Prostate gland (tissue), 2 donors: ENCODE measurements around the gene GABRG3. TPM values are rescaled to one million over a fixed set of nuclear protein-coding genes. Genes with fewer than 3 reads are reported as not detected.

Source experiments
- DNase-seq: peaks from one replicate; pipeline ENCODE4 v3.0.0-alpha.2; 2019; ENCODE audit warnings: low spot score
- H3K27ac ChIP-seq, 2 donors: fragments of 200-600 bp; sonication (generic); 2 replicates each; pipeline ENCODE4 v1.5.1; 2017 to 2019
- H3K27me3 ChIP-seq: fragments of 200-600 bp; sonication (generic); replicated peaks from 2 replicates; pipeline ENCODE4 v1.5.1; 2019; ENCODE audit not compliant: insufficient read depth
- H3K36me3 ChIP-seq, 2 donors: fragments of 200-600 bp; sonication (generic); 1 replicate in 1 of 2; 2 replicates in 1 of 2; pipeline versions ENCODE4 v1.5.1 to v1.8.1; 2017 to 2019
- H3K4me1 ChIP-seq: fragments of 200-600 bp; sonication (generic); replicated peaks from 2 replicates; pipeline ENCODE4 v1.5.1; 2019
- H3K4me3 ChIP-seq, 2 donors: fragments of 200-600 bp; sonication (generic); 2 replicates each; pipeline ENCODE4 v1.5.1; 2017 to 2019
- H3K9me3 ChIP-seq: fragments of 200-600 bp; sonication (generic); 2 replicates; pipeline ENCODE4 v1.5.1; 2017
- CTCF ChIP-seq, 4 experiments: fragments of 200-600 bp in 2 of 4; fragments of 450-650 bp in 2 of 4; sonication (generic) in 2 of 4; IDR thresholded peaks; 1 replicate in 3 of 4; 2 replicates in 1 of 4; pipeline ENCODE4 v1.5.1; 2016 to 2019; ENCODE audit warnings: antibody characterized with exemption in 4 of 4, mild to moderate bottlenecking in 2 of 4, moderate library complexity in 2 of 4
- POLR2A ChIP-seq: fragments of 450-650 bp; IDR thresholded peaks from one replicate; pipeline ENCODE4 v1.6.1; 2016; ENCODE audit warnings: antibody characterized with exemption, mild to moderate bottlenecking
- POLR2AphosphoS5 ChIP-seq: sonication (generic); formaldehyde crosslinking; IDR thresholded peaks from one replicate; pipeline ENCODE4 v1.6.1; 2017; ENCODE audit warnings: antibody characterized with exemption
- WGBS: methylation state at CpG from one replicate; pipeline ENCODE4 v1.1.5; 2018; 5-methylcytosine and 5-hydroxymethylcytosine counted together
- intact Hi-C: fragments of 100-400 bp; cut with DNase I; formaldehyde crosslinking; loops from one replicate; pipeline ENCODE4 v1.14.2; 2022
- total RNA-seq, 2 donors: library from RNA; depleted of rRNA; stranded (reverse); fragments of >200 nt; gene quantifications; one replicate each; pipeline ENCODE4 v1.1.0, GENCODE V29; 2016

Gene GABRG3
- total RNA-seq, 2 donors from 2014 or later, result 15.6 to 35.4 TPM

- DNase-seq, result no peak
- TF ChIP-seq CTCF (IDR thresholded peaks at IDR 0.05) (no peak), POLR2A (no peak), POLR2AphosphoS5 (no peak)
- WGBS, result 100% methylated on average over 1 of the region's 1 CpG
Measured at GRCh38 chr15:27114473-27114872, 143.5 kb downstream of the GABRG3 start.

GRCh38 chr15:27119695-27120266 lies 148.8 kb downstream of the GABRG3 start:
- H3K27me3 ChIP-seq, result no peaks in the 10 kb centered on the region
- no peak for DNase-seq
- no peaks in the 10 kb centered on the region for H3K4me1 ChIP-seq
- no peak overlapping the region for H3K27ac ChIP-seq
- H3K9me3 ChIP-seq, result no peaks in the 10 kb centered on the region
- no peaks in the 10 kb centered on the region for H3K36me3 ChIP-seq
- TF ChIP-seq CTCF (IDR thresholded peaks at IDR 0.05) (no peak), POLR2AphosphoS5 (no peak), POLR2A (no peak)
- intact Hi-C loops, result no loop called here
- no peak overlapping the region for H3K4me3 ChIP-seq
- WGBS, result 25% methylated on average over 5 of the region's 5 CpGs

More at GRCh38 chr15:27114473-27114872, 143.5 kb downstream of the GABRG3 start:
- Histone ChIP-seq H3K27ac (no peak overlapping the region), H3K4me3 (no peak overlapping the region), H3K36me3 (no peaks in the 10 kb centered on the region), H3K27me3 (no peaks in the 10 kb centered on the region), H3K4me1 (no peaks in the 10 kb centered on the region), H3K9me3 (no peaks in the 10 kb centered on the region)
- intact Hi-C loops, result no loop called here

- intact Hi-C loops, result no loop called here
- Histone ChIP-seq H3K9me3 (no peaks in the 10 kb centered on the region), H3K4me1 (no peaks in the 10 kb centered on the region), H3K27me3 (no peaks in the 10 kb centered on the region), H3K27ac (no peak overlapping the region), H3K36me3 (no peaks in the 10 kb centered on the region), H3K4me3 (no peak overlapping the region)
- TF ChIP-seq CTCF (IDR thresholded peaks at IDR 0.05), result no peak
- no peak for TF ChIP-seq POLR2AphosphoS5
- 84% methylated on average over 2 of the region's 2 CpGs for WGBS
- DNase-seq, result no peak
Measured at GRCh38 chr15:27121672-27122071, 150.7 kb downstream of the GABRG3 start.

GRCh38 chr15:27123291-27123690 lies 152.3 kb downstream of the GABRG3 start:
- no peaks in the 10 kb centered on the region for H3K4me1 ChIP-seq
- H3K27me3 ChIP-seq, result no peaks in the 10 kb centered on the region
- TF ChIP-seq CTCF (IDR thresholded peaks at IDR 0.05), result no peak
- TF ChIP-seq POLR2AphosphoS5, result no peak
- TF ChIP-seq POLR2A, result no peak
- intact Hi-C loops, result no loop called here
- no peak for DNase-seq
- H3K4me3 ChIP-seq, result no peak overlapping the region
- WGBS, result 88% methylated on average over 6 of the region's 6 CpGs
- no peaks in the 10 kb centered on the region for H3K36me3 ChIP-seq
- H3K27ac ChIP-seq, result no peak overlapping the region
- no peaks in the 10 kb centered on the region for H3K9me3 ChIP-seq

- H3K4me3 ChIP-seq, result no peak overlapping the region
- H3K9me3 ChIP-seq, result no peaks in the 10 kb centered on the region
- H3K4me1 ChIP-seq, result no peaks in the 10 kb centered on the region
- TF ChIP-seq POLR2AphosphoS5 (no peak), POLR2A (no peak), CTCF (IDR thresholded peaks at IDR 0.05) (no peak)
- no peak overlapping the region for H3K27ac ChIP-seq
- intact Hi-C loops, result no loop called here
- no peaks in the 10 kb centered on the region for H3K27me3 ChIP-seq
- H3K36me3 ChIP-seq, result no peaks in the 10 kb centered on the region
- WGBS, result 96% methylated on average over 7 of the region's 7 CpGs
- no peak for DNase-seq
Measured at GRCh38 chr15:27123808-27124207, 152.8 kb downstream of the GABRG3 start.
